ENCODE measurements around the gene APBA2.

- no peak for TF ChIP-seq CTCF (optimal IDR thresholded peaks at IDR 0.05 in 1 of 3, IDR thresholded peaks at IDR 0.05 in 1 of 3, conservative IDR thresholded peaks at IDR 0.05 in 1 of 3; ENCODE audit: extremely low read depth in 1 of 3, insufficient read depth in 2 of 3, low read length in 3 of 3)
- no peak for TF ChIP-seq EZH2 (IDR thresholded peaks at IDR 0.05; ENCODE audit: low read length)
Observed at GRCh38 chr15:29043736-29044502, 158.1 kb downstream of the APBA2 start.
